Activated gamma-delta T cell treated with Interleukin-2 at 50 U/mL for 16 hours (primary cell): ENCODE data around the gene FAAP20.
"Not testable (repeated sequence)": the region's sequence is repeated elsewhere in the genome, so short reads cannot be mapped to it uniquely, and the experiment has no call there.

Experiments
- DNase-seq: peaks from one replicate; pipeline ENCODE4 v3.0.0-alpha.2; 2020

Gene FAAP20

DNA sequence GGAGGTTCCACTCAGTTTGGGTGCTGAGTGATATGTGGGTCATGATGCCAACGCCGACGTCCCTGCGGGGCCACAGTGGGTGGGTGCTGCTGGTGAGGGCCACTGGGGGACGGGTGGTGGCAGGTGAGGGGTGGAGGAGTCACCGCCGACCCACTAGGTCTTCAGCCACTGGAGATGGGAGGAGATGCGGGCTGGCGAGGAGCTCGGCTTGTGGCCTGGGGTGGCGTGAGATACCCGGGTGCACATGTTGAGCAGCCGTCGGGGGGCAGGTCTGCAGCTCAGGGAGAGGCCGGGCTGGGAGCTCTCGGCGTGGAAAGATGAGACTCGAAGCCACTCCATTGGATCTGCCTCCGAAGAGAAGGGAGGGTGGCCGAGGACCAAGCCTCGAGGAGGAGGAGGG is 40.5 kb downstream of the FAAP20 start:
- DNase-seq: no peak

- no peak for DNase-seq
These were observed 41.6 kb downstream of the FAAP20 start for GRCh38 chr1:2152954-2153353.

GRCh38 chr1:2151911-2152310 is 42.7 kb downstream of the FAAP20 start:
- no peak for DNase-seq

DNA sequence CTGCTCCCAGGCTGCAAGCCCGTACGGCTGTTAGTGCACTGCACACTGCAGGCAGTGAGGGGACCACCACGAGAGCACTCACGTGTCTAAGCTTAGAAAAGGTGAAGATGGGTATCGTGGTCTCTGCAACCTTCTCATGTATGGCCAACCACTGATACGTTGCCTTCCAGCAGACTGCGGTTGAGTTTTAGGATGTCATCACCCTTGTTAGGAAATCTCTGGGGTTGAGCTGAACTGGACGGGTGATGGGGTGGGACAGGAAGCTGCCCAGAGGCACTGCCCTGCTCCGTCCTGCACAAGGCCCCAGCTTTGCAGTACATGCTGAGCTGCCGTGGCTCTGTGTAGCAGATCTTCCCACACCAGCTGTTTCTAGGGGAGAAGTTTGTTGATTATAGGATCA is 43.3 kb downstream of the FAAP20 start:
- no peak for DNase-seq

DNA sequence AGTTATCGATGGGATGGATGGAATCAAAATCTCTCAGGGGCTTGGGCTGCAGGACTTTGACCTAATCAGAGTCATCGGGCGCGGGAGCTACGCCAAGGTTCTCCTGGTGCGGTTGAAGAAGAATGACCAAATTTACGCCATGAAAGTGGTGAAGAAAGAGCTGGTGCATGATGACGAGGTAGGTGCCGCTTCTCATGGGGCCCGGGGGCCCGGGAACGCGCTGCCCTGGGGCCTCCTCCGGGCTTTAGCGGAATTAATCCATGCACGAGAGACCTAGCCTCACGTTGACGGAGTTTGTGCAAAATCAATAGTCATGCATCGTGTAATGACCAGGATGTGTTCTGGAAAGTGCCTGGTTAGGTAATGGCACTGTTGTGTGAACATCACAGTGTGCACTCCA is 43.8 kb downstream of the FAAP20 start:
- DNase-seq: no peak

GRCh38 chr1:2148691-2149090 is 45.9 kb downstream of the FAAP20 start:
- peak; percentile 58 for DNase-seq

DNA sequence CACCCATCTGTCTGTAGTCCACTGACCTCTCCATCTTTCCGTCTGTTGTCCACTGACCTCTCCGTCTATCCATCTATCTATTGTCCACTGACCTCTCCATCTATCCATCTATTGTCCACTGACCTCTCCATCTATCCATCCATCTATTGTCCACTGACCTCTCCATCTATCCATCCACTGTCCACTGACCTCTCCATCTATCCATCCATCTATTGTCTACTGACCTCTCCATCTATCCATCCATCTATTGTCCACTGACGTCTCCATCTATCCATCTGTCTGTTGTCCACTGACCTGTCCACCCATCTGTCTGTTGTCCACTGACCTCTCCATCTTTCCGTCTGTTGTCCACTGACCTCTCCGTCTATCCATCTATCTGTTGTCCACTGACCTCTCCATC is 46.7 kb downstream of the FAAP20 start:
- DNase-seq: not testable (repeated sequence)

DNA sequence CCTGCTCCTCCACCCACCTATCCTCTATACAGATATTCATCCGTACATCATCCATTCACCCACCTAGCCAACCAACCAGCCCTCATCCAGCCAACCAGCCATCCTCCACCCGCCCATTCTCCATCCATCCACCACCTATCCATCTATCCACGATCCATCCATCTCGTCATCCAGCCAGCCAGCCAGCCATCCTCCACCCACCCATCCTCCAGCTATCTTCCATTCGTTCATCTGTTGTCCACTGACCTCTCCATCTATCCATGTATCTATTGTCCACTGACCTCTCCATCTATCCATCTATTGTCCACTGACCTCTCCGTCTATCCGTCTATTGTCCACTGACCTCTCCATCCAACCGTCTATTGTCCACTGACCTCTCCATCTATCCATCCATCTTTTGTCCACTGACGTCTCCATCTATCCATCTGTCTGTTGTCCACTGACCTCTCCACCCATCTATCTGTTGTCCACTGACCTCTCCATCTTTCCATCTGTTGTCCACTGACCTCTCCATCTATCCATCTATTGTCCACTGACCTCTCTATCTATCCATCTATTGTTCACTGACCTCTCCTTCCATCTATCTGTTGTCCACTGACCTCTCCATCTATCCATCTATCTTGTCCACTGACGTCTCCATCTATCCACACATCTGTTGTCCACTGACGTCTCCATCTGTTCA is 47.6 kb downstream of the FAAP20 start:
- no peak for DNase-seq

DNA sequence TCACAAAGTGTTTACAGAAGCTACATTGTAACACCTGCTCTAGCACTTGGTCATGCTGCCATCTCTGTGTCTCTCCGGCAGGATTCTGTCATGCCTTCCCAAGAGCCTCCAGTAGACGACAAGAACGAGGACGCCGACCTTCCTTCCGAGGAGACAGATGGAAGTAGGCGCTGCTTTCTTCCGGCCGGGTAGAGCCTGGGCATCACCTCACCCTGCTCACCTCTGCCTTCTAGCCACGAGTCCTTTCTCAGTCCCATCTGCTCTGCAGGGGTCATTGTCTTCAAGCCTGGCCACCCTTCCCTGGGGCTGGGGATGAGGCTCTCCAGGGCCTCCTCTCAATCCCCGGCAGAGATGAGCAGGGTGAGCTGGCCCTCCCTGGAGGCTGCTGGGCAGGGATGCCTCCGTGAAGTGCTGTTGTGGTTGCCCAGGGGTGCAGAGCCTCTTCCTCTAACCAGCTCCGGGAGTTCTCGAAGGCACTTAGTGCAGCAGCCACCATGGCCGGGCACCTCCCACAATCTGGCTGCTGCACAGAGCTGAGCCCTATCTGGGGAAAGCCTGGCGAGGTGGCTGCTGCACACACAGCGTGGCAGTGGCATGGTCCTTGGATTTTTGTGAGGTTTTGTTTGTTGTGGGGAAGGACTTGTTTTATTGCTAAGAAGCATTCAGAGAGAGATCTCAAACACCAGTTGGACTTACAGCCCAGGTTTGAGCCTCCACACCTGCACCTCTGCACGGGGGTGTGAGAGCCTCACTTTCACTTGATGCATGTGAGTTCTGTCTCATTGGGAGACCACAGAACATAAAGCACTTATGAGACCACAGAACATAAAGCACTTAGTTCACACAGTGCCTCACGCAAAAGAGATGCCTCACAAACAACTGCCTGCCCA is 48.4 kb downstream of the FAAP20 start:
- DNase-seq: no peak

DNA sequence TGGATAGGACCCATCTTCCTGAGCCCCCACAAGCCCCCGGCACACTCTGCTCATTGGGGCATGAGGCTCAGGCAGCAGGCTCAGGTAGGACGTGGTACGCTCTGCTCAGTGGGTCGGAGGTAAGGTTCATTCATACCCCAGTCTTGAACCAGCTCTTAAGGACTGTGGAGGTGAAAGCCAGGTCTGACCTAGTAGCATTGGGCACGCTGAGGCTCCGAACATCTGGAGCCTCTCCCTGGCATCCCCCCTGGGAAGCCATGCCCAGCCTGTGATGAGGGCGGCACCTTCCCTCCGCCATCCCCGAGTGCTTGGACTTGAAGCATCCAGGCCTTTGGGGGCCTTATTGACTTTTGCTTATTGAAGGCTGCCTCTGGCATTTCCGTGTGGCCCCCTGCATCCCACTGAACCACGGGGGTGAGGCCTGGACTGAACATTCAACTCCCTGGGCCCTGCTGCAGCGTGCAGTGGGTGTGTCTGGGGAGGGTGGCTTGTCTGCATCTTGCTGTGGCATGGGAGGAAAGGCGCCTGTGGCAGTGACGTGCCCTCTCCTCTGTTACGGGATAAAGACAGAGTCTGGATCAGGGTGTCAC is 50.0 kb downstream of the FAAP20 start:
- DNase-seq: no peak

GRCh38 chr1:2143814-2144500 is 50.6 kb downstream of the FAAP20 start:
- no peak for DNase-seq

GRCh38 chr1:2141025-2141424 is 53.5 kb downstream of the FAAP20 start:
- DNase-seq: no peak
